ENCODE data around the gene USE1.
"Not testable (repeated sequence)": the region's sequence is repeated elsewhere in the genome, so short reads cannot be mapped to it uniquely, and the experiment has no call there.

The USE1 gene

DNA sequence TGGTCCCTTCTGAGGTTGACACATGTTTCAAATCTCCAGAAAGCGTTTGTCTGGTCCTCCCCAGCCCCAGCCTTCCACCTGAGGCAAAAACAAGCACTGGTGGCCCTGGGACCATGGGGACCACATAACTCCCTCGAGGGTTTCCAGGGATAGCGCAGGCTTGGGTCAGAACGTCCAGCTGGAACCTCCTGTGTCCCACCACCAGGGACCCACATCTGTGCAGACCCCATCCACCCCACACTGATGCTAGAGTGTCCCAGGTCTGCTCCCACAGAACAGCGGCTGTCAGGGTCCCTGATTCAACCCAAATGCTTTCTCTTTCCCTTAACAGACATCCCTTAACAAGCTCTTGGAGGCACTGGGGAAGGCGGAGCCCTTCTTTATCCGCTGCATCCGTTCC is 29.6 kb upstream of the USE1 start:
- Histone ChIP-seq H3K9ac (ENCODE audit: low read length) (no peak overlapping the region), H3K4me3 (ENCODE audit: low read length) (no peak overlapping the region), H3K27me3 (replicated peaks; ENCODE audit: control insufficient read depth, insufficient read depth, low read length) (no peaks in the 10 kb centered on the region), H3K36me3 (ENCODE audit: control insufficient read depth, insufficient read depth, low read length, severe bottlenecking) (peaks cover 70% of the 10 kb centered on the region), H3K4me1 (ENCODE audit: control insufficient read depth, insufficient read depth, low read length) (no peaks in the 10 kb centered on the region), H3K9me3 (ENCODE audit: control insufficient read depth, low read length) (no peaks in the 10 kb centered on the region)
- DNase-seq (ENCODE audit: low read depth), result no peak

DNA sequence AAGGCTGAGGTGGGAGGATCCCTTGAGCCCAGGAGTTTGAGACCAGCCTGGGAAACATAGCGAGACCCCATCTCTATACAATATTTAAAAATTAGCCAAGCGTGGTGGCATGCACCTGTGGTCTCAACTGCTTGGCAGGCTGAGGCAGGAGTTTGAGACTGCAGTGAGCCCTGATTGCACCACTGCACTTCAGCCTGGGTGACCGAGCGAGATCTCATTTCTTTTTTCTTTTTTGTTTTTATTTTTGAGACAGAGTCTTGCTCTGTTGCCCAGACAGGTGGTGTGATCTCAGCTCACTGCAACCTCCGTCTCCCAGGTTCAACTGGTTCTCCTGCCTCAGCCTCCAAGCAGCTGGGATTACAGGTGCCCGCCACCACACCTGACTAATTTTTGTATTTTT is 23.4 kb upstream of the USE1 start:
- not testable (repeated sequence) for H3K27me3 ChIP-seq (replicated peaks; ENCODE audit: control insufficient read depth, insufficient read depth, low read length); H3K9me3 ChIP-seq (ENCODE audit: control insufficient read depth, low read length); DNase-seq (ENCODE audit: low read depth); H3K4me3 ChIP-seq (ENCODE audit: low read length); H3K4me1 ChIP-seq (ENCODE audit: control insufficient read depth, insufficient read depth, low read length); H3K9ac ChIP-seq (ENCODE audit: low read length)
- peaks cover 73% of the 10 kb centered on the region for H3K36me3 ChIP-seq (ENCODE audit: control insufficient read depth, insufficient read depth, low read length, severe bottlenecking)

DNA sequence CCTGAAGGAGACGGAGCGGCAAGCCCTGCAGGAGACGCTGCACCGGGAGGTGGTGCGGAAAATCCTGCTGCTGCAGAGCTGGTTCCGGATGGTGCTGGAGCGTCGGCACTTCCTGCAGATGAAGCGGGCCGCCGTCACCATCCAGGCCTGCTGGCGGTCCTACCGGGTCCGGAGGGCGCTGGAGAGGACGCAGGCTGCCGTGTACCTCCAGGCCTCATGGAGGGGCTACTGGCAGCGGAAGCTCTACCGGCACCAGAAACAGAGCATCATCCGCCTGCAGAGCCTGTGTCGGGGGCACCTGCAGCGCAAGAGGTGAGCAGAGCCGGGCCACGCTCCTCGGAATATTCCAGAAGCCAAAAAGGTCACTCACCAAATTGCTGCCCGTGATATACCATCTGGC is 22.4 kb upstream of the USE1 start:
- no peaks in the 10 kb centered on the region for H3K27me3 ChIP-seq (replicated peaks; ENCODE audit: control insufficient read depth, insufficient read depth, low read length)
- DNase-seq (ENCODE audit: low read depth), result no peak
- H3K9ac ChIP-seq (ENCODE audit: low read length), result no peak overlapping the region
- H3K4me3 ChIP-seq (ENCODE audit: low read length), result no peak overlapping the region
- H3K4me1 ChIP-seq (ENCODE audit: control insufficient read depth, insufficient read depth, low read length), result no peaks in the 10 kb centered on the region
- peaks cover 70% of the 10 kb centered on the region for H3K36me3 ChIP-seq (ENCODE audit: control insufficient read depth, insufficient read depth, low read length, severe bottlenecking)
- H3K9me3 ChIP-seq (ENCODE audit: control insufficient read depth, low read length), result no peaks in the 10 kb centered on the region

DNA sequence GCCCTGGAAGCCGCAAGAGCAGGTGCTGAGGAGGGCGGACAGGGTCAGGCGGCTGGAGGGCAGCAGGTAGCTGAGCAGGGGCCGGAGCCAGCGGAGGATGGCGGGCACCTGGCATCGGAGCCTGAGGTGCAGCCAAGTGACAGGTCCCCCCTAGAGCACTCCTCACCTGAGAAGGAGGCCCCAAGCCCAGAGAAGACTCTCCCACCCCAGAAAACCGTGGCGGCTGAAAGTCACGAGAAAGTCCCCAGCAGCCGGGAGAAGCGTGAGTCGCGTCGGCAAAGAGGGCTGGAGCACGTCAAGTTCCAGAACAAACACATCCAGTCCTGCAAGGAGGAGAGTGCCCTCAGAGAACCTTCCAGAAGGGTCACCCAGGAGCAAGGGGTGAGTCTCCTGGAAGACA is 20.5 kb upstream of the USE1 start:
- H3K36me3 ChIP-seq (ENCODE audit: control insufficient read depth, insufficient read depth, low read length, severe bottlenecking), result peaks cover 67% of the 10 kb centered on the region
- DNase-seq (ENCODE audit: low read depth), result no peak
- H3K4me1 ChIP-seq (ENCODE audit: control insufficient read depth, insufficient read depth, low read length), result no peaks in the 10 kb centered on the region
- H3K4me3 ChIP-seq (ENCODE audit: low read length), result no peak overlapping the region
- no peak overlapping the region for H3K9ac ChIP-seq (ENCODE audit: low read length)
- H3K27me3 ChIP-seq (replicated peaks; ENCODE audit: control insufficient read depth, insufficient read depth, low read length), result no peaks in the 10 kb centered on the region
- no peaks in the 10 kb centered on the region for H3K9me3 ChIP-seq (ENCODE audit: control insufficient read depth, low read length)

DNA sequence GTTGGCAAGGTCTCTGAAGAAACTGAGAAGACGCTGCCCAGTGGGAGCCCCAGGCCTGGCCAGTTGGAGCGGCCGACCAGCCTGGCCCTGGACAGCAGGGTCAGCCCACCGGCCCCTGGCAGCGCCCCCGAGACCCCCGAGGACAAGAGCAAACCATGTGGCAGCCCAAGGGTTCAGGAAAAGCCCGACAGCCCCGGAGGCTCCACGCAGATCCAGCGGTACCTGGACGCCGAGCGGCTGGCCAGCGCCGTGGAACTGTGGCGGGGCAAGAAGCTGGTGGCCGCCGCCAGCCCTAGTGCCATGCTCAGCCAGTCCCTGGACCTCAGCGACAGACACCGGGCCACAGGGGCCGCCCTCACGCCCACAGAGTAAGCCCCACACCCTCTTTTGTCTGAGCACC is 20.1 kb upstream of the USE1 start:
- Histone ChIP-seq H3K9me3 (ENCODE audit: control insufficient read depth, low read length) (no peaks in the 10 kb centered on the region), H3K4me1 (ENCODE audit: control insufficient read depth, insufficient read depth, low read length) (no peaks in the 10 kb centered on the region), H3K36me3 (ENCODE audit: control insufficient read depth, insufficient read depth, low read length, severe bottlenecking) (peaks cover 69% of the 10 kb centered on the region), H3K27me3 (replicated peaks; ENCODE audit: control insufficient read depth, insufficient read depth, low read length) (no peaks in the 10 kb centered on the region), H3K9ac (ENCODE audit: low read length) (no peak overlapping the region), H3K4me3 (ENCODE audit: low read length) (no peak overlapping the region)
- no peak for DNase-seq (ENCODE audit: low read depth)

DNA sequence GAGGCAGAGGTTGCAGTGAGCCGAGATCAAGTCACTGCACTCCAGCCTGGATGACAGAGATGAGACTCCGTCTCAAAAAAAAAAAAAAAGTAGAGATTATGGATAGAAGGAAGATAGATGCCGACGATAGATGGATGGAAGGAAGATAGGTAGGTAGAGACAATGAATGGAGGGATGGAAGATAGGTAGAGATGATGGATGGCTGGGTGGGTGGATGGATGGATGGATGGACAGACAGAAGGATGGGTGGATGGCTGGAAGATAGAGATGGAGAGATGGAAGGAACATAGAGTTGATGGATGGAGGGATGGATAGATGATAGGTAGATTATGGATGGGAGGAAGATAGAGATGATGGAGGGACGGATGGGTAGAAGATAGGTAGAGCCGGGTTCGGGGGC is 18.5 kb upstream of the USE1 start:
- no peak for DNase-seq (ENCODE audit: low read depth)
- Histone ChIP-seq H3K4me3 (ENCODE audit: low read length) (no peak overlapping the region), H3K4me1 (ENCODE audit: control insufficient read depth, insufficient read depth, low read length) (no peaks in the 10 kb centered on the region), H3K9me3 (ENCODE audit: control insufficient read depth, low read length) (no peaks in the 10 kb centered on the region), H3K9ac (ENCODE audit: low read length) (no peak overlapping the region), H3K27me3 (replicated peaks; ENCODE audit: control insufficient read depth, insufficient read depth, low read length) (no peaks in the 10 kb centered on the region), H3K36me3 (ENCODE audit: control insufficient read depth, insufficient read depth, low read length, severe bottlenecking) (peaks cover 73% of the 10 kb centered on the region)

DNA sequence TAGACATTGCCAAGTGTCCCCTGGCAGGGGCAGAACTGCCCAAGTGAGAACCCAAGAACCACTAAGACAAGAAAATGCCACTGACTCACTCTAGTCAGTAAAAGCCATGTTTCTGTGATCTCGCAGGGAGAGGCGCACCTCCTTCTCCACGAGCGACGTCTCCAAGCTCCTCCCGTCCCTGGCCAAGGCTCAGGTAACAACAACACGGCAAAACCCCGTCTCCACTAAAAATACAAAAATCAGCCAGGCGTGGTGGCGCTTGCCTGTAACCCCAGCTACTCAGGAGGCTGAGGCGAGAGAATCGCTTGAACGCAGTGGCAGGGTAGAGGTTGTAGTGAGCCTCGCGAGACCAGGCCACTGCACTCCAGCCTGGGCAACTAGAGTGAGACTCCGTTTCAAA is 17.5 kb upstream of the USE1 start:
- no peak overlapping the region for H3K9ac ChIP-seq (ENCODE audit: low read length)
- H3K27me3 ChIP-seq (replicated peaks; ENCODE audit: control insufficient read depth, insufficient read depth, low read length), result no peaks in the 10 kb centered on the region
- no peak overlapping the region for H3K4me3 ChIP-seq (ENCODE audit: low read length)
- H3K4me1 ChIP-seq (ENCODE audit: control insufficient read depth, insufficient read depth, low read length), result no peaks in the 10 kb centered on the region
- H3K9me3 ChIP-seq (ENCODE audit: control insufficient read depth, low read length), result no peaks in the 10 kb centered on the region
- H3K36me3 ChIP-seq (ENCODE audit: control insufficient read depth, insufficient read depth, low read length, severe bottlenecking), result peaks cover 77% of the 10 kb centered on the region
- DNase-seq (ENCODE audit: low read depth), result no peak

DNA sequence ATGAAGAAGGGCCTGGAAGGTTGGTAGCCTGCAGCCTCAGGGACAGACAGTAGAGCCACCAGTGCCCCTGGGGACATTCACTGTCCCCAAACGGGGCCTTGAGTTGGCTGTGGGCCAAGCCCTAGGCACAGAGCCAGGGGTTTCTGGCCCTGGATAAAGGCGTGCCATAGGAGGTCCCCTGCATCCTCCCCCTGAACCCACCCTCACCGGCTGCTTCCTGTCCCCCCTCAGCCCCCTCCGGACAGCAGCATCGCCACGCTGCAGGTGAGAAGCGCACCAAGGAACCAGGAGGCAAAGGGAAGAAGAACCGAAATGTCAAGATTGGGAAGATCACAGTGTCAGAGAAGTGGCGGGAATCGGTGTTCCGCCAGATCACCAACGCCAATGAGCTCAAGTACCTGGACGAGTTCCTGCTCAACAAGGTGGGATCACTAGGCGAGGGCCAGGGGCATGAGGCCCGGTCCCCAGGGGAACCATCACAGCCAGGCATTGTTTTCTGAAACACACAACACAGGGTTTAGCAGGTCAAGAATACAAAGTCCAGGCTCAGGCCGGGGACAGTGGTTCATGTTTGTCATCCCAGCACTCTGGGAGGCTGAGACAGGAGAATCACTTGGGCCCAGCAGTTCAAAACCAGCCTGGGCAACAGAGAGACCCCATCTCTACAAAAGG is 14.6 kb upstream of the USE1 start:
- no peak overlapping the region for H3K4me3 ChIP-seq (ENCODE audit: low read length)
- no peaks in the 10 kb centered on the region for H3K4me1 ChIP-seq (ENCODE audit: control insufficient read depth, insufficient read depth, low read length)
- no peak overlapping the region for H3K9ac ChIP-seq (ENCODE audit: low read length)
- H3K36me3 ChIP-seq (ENCODE audit: control insufficient read depth, insufficient read depth, low read length, severe bottlenecking), result peaks cover 67% of the 10 kb centered on the region
- H3K27me3 ChIP-seq (replicated peaks; ENCODE audit: control insufficient read depth, insufficient read depth, low read length), result no peaks in the 10 kb centered on the region
- no peaks in the 10 kb centered on the region for H3K9me3 ChIP-seq (ENCODE audit: control insufficient read depth, low read length)
- DNase-seq (ENCODE audit: low read depth), result no peak

DNA sequence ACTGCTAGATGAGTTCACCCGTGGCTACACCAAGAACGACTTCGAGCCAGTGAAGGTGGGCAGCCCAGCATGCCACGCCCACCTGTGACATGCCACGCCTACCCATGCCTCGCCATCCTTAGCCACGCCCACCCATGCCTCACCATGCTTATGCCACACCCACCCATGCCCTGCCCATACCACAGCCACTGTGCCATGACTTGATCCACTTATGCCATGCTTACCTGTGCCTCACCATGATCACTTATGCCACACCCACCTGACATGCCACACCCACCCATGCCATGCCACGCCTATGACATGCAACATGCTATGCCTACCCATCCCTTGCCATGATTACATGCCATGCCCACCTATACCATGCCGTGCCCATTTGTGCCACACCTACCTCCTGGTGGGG is 12.9 kb upstream of the USE1 start:
- no peak for DNase-seq (ENCODE audit: low read depth)
- H3K9ac ChIP-seq (ENCODE audit: low read length), result no peak overlapping the region
- no peaks in the 10 kb centered on the region for H3K4me1 ChIP-seq (ENCODE audit: control insufficient read depth, insufficient read depth, low read length)
- H3K4me3 ChIP-seq (ENCODE audit: low read length), result no peak overlapping the region
- H3K9me3 ChIP-seq (ENCODE audit: control insufficient read depth, low read length), result no peaks in the 10 kb centered on the region
- no peaks in the 10 kb centered on the region for H3K27me3 ChIP-seq (replicated peaks; ENCODE audit: control insufficient read depth, insufficient read depth, low read length)
- peaks cover 76% of the 10 kb centered on the region for H3K36me3 ChIP-seq (ENCODE audit: control insufficient read depth, insufficient read depth, low read length, severe bottlenecking)

DNA sequence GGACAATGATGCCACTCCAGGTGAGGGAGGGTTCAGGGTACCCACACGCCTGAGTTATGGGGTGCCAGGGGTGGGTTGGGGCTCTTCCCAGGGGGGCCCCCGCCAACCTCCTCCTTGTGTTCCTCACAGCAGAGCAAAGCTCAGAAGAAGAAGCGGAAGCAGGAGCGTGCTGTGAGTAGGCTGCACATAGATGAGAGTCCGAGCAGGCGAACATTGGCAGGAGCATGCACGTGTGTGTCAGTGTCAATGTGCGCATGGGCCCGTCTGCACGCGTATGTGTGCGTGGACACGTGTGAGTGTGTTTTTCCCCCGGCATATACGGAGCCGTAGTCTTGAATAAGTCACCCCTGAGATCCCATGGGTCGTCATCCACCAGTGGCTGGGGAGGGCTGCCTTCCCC is 12.4 kb upstream of the USE1 start:
- H3K36me3 ChIP-seq (ENCODE audit: control insufficient read depth, insufficient read depth, low read length, severe bottlenecking), result peaks cover 71% of the 10 kb centered on the region
- no peaks in the 10 kb centered on the region for H3K4me1 ChIP-seq (ENCODE audit: control insufficient read depth, insufficient read depth, low read length)
- DNase-seq (ENCODE audit: low read depth), result no peak
- no peaks in the 10 kb centered on the region for H3K27me3 ChIP-seq (replicated peaks; ENCODE audit: control insufficient read depth, insufficient read depth, low read length)
- no peaks in the 10 kb centered on the region for H3K9me3 ChIP-seq (ENCODE audit: control insufficient read depth, low read length)
- no peak overlapping the region for H3K9ac ChIP-seq (ENCODE audit: low read length)
- no peak overlapping the region for H3K4me3 ChIP-seq (ENCODE audit: low read length)

DNA sequence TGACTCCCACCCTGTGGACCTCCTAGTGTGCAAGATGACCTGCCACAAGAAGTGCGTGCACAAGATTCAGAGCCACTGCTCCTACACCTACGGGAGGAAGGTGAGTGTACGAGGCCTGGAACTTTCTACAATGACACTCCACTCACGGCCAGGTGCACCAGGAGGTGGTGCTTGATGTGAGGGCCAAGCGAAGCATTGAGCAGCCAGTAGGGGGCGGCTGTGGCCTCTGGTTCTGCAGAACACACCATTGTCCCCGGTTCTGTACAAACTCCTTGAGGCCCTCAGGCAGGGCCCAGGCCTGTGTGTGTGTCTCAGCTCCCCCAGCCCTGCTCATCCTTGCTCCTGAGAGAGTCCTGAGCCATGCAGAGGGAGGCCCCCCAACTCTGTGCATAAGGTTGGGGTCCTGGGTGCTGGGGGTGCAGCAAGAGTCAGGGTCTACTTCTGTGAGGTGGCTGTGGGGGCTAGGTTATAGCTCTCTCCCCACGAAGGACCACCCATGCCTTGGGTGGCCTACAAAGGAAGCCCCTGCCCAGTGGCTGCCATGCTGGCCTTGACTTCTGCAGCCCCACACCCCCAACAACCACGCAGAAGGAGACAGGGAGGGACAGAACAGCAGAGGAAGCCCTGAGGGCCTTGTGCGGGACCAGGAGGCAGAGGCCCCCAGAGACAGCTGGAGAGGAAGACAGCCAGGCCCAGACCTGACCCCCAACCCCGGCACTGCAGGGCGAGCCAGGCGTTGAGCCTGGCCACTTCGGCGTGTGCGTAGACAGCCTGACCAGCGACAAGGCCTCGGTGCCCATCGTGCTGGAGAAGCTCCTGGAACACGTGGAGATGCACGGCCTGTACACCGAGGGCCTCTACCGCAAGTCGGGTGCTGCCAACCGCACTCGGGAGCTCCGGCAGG is 9.7 kb upstream of the USE1 start:
- Histone ChIP-seq H3K9me3 (ENCODE audit: control insufficient read depth, low read length) (no peaks in the 10 kb centered on the region), H3K4me3 (ENCODE audit: low read length) (no peak overlapping the region), H3K27me3 (replicated peaks; ENCODE audit: control insufficient read depth, insufficient read depth, low read length) (no peaks in the 10 kb centered on the region), H3K4me1 (ENCODE audit: control insufficient read depth, insufficient read depth, low read length) (peaks cover 8% of the 10 kb centered on the region), H3K36me3 (ENCODE audit: control insufficient read depth, insufficient read depth, low read length, severe bottlenecking) (peaks cover 70% of the 10 kb centered on the region), H3K9ac (ENCODE audit: low read length) (no peak overlapping the region)
- peak; percentile 71 for DNase-seq (ENCODE audit: low read depth)
